HG03439 (cell line): ENCODE data around the gene ADAM12.

Experiments
- ATAC-seq: cut with Tn5 transposase; IDR thresholded peaks from one replicate; pipeline ENCODE4 v1.9.1; 2021; ENCODE audit warnings: mild to moderate bottlenecking, moderate library complexity; ENCODE audit not compliant: unreplicated experiment

ADAM12 gene

DNA sequence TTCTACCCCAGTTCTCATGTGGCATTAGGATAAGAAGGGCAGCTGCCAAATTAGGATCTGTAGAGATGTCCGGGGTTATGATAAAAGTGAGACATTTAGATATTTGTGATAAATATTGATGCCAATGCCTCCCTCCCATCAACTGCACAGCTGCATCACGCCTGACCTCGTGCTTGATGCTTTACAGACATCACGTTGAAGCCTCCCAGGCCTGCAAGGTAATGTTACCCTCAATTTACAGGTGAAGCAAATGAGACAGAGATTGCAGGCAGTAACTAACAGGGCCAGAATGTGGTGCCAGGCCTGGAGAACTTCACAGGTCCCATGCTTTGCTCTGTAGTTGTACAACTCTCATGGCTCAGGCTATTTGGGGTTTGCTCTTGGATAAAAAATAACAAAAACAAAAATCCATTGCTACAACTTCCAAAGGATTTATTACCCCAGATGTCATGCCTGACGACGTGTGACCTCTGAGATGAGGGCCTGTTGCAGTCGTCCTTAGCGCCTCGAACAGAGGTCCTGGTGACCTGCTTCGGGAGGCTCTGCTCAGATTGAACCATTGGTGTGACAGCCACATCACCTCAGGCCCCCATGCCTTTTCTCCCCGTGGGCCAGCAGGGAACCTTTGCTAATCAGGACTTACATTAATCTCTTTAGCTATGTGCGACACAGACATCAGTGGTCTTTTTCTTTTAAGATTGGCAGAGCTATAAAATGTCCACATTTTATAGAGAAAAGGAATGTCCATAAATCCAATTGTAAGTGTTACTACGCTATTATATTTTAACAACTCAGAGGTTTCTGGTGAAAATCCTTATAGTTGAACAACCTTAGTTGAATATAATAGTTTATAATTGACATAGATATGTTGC, 169.3 kb downstream of the ADAM12 start:
- ATAC-seq: no peak

DNA sequence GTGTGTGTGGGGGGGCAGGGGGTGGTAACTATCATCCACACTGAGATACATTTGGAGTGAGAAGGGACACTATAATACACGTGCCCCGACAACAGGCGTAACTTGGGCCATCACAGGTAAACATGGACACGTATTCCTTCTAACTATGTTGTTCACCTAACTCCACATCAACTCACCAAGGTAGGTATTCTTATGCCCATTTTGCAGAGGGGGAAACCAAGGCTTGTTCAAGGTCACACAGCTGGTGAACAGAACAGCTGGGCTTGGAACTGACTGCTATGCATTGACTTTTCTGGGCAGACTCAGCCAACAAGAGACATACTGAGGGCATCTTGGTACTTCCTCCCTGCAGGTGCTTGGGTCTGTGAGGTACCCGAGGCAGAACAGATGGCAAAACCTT, 170.1 kb downstream of the ADAM12 start:
- ATAC-seq: no peak

DNA sequence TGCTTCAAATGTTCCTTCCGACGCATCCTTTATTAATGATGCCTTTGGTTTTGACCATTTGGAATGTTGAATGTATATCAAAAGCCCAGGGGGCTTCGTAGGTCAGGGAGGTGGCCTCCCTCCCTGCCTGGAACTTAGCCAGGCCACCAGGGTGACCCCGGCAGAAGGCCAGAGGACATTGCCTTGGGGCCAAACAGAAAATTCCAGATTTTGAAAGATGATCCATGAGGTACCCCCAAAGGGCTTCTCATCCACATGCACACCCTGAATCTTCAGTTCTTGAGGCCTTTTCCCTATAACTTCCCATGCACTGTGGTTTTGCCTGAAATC, 171.7 kb downstream of the ADAM12 start:
- no peak for ATAC-seq

DNA sequence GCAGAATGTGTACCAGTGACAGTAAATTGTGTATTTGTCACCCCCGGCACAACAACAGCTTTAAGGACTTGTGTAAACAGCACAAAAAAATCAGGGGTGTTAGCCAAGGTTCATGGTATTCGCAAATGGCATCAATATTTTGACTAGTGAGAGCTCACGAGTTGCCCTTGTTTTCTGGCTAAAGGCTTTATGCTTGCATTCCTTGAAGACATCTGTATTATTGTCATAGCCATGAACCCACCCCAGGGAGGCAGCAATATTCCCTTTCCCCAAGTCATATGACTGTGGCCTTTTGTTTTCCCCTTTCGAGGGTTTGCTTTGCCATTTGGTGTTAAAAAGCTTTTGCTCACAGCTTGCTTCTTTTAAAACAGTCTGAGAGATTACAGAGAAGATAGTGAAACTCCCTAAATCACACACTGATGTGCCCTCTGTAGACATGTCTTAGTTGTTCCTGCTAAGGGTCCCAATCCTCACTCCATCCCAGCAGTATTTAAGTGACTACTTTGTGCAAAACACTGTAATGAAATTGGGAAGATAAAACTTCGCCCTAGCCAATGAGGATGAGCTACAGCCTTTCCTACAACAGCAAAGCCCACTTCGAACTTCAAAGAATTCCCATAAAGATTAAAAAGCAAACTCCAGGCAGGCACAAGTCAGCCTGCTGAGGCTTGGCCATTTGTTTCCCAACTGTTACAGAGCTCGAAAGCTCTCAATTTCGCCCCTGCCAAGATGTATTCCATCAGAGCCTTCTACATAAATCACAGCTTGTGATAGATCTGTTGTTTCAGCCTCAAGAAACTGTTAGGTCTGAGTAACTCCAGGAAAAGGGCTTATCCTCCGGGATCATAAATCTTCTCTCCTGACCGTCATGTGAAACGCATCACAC, 172.3 kb downstream of the ADAM12 start:
- no peak for ATAC-seq

DNA sequence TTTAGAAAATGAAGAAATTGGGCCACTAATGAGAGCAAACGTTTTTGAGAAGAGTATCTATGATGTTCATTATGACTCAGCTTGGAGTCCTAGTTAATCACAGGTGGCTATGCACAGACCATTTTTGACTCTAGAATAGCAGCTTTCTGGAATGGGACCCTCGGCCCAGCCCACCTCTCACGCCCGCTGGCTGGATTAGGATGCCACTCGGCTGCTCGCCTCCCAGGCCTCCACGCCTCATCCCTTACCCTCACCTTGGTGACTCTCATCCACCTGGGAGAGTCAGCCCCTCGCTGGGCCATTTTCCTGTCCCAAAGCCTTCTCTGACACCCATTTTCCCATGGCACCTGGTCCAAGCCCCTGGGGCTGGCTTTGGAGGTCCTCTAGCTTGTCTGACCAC, 173.6 kb downstream of the ADAM12 start:
- no peak for ATAC-seq

DNA sequence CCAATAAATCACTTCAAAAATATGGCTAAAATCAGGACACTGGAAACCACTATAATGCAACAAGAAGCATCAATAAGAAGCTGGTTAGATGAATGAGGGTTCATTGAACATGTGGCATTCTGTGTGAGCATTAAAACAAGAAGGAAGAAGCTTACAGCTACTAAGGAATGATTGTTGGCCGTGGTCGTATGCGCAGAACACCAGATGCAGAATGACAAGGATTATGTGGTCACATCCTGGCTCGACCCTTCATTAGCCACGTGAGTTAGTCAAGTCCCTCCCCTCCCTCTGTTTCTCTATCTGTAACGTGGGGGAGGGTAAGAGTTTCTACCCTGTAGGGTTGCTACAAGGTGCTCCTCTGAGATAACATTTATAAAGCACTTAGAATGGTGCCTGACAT, 174.3 kb downstream of the ADAM12 start:
- ATAC-seq: no peak

DNA sequence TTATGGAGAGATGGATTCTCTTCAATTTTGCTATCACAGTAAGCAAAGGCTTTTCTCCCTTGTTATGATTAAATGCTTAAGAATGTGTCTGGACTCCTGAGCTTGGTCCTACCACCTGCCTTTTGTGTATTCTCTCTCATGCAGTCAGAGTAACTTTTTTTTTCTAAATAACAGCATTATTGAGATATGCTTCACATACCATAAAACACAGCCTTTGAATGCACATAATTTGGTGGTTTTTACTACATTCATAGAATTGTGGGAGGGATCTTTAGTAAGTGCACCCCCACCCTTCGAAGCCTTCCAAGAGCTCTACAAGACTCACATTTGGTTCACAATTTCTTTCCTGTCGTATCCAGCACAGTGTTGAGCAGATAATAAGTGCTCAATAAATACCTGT, 175.5 kb downstream of the ADAM12 start:
- no peak for ATAC-seq

DNA sequence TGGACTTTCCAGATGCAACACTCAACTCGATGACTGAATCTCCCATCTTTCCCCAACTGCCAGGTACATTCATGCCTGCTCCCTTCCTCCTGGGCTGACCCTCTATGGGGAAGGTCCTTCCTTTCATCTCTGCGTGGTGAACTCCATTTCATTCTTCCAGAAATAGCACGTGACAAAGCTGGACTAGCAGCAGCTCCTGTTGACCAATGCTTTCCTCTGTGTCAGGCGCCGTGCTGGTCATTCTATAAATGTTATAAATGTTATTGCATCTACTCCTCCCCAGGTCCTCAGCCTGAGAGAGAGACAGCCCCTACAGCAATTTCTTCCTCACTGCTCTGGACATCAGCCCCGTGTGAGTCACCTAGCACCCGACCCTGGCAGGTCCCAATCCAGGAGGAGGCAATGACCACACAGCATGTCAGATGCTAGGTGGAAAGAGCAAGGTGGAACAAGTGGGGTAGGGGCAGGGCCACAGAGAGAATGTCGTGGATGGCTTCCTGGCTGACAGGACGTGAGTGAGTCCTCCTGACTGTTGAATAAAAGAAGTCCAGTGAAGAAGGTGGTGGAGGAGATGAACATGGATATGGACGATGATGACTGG, 178.1 kb downstream of the ADAM12 start:
- ATAC-seq: no peak

DNA sequence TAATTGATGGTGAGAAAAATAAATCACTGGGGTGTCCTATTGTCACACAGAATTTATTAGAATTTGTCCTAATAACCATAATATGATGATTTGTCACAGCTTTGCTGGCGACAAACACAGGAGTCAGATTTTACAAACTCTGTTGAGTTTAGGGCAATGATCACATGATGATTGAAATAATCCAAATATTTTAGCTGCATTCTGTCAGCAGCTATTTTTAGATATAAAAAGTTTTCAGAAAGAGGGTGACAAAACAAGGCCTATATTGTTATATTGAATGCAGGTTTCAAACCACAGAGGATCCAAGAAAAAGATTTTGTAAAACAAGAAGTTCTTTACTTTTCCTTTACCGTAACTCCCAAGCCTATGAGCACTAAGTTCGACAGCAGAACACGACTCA, 178.8 kb downstream of the ADAM12 start:
- no peak for ATAC-seq

DNA sequence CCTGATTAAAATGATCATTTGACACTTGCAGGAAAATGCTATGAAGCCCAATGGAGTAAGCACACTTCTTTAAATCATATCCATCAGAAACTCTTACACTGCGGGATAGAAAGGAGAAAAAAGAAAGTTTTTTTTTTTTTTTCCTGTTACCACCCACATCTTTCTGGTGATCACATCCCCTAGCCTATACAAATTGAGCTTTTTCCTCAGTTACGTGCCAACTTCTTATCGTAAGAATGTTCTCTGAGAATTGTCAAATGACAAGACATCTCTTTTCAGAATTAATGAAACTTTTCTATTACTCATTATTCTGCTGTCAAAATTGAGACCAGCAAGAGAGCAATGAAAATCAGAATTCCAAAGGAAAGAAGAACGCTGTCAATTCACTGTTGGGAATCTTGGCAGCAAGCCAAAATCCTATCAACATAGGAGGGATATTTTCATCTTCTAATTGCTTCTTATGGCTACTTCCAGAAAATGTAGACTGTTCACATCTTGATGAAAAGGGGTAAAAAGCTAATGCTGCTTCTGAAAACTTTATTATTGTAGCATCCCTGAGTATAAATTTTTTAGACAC, 179.5 kb downstream of the ADAM12 start:
- ATAC-seq: no peak

DNA sequence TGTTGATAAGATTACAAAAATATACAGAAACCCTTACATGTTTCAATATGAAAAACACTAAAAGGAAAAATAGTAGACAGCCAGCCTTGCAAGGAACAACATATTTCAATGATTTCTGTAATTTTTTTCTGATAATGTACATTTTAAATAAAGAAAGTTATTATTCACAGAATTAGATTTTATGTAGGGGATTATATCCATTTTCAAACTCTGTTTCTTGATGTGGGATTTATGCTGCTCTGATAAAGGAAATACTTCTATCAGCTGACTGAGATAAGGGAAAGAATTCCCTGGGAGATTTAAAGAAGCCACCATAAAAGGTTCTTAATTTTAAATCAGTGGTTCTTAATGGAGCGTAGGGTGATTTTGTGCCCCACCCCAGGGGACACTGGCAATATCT, 180.4 kb downstream of the ADAM12 start:
- no peak for ATAC-seq

DNA sequence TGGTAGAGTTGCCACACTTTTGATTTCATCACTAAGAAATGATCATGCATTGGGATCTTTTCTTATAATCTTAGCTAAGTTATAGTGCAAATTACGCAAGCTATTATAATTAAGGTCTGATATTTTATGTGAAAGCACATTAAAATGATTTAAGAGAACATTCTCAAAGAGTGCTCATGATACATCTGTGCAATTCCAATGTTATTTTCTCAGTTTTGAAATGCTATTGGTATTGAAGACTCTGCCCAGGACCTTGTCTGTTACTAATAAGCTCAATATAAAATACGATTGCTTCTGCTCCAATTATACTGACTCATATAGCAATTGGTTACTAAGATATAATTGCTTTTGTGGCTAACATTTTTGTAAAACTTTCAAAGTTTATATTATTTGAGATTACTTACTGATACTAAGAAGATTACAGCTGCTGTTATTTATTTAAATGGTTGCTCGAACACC, 180.9 kb downstream of the ADAM12 start:
- ATAC-seq: no peak

DNA sequence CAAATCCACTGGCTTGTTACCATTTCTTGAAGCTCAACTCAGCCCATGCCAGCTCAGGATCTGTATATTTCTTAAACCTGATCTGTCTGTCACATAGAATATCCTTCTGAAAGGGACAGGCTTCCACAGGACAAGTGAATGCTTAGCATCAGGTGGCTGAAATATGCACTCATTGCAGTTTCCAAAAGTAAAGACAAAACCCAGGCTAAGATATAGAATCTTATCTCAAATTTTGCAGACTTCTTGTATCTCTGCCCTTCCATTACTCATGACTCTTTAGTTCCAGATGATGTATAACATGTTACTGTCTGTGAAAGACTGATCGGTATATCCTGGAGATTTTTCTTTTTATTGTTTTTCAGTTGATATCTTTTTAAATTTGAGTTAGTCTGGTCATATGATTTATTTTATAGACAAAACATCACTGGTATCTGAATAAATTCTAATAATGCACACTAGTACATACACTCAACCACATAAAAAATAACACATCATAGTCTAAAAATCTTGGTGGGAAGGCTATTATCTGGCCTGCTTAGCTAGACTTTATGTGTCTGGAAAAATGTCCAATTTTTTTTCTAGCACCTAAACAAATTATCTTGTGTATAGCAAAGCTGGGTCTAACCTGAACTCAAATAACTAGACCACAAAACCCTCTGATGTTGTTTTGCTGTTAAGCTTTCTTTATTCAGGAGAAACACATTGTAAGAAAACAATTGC, 182.6 kb downstream of the ADAM12 start:
- no peak for ATAC-seq

DNA sequence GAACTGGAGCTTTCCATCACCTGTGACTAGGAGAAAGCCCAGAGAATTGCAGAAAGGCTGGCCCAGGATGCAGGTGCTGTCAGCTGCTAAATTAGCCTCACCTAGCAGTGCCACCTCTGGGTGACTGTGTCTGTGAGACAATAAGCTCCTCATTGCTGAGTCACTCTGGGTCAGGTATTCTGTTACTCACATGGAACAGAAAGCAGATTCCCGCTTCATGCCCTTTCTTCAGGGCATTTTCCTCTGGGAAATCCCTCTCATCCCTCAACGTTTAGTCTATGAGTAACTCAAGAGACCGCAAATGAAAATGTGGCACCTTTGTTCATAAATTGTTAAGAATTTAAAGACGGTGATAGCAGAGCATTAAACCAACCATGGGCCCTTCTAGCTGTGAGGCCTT, 184.0 kb downstream of the ADAM12 start:
- ATAC-seq: no peak

DNA sequence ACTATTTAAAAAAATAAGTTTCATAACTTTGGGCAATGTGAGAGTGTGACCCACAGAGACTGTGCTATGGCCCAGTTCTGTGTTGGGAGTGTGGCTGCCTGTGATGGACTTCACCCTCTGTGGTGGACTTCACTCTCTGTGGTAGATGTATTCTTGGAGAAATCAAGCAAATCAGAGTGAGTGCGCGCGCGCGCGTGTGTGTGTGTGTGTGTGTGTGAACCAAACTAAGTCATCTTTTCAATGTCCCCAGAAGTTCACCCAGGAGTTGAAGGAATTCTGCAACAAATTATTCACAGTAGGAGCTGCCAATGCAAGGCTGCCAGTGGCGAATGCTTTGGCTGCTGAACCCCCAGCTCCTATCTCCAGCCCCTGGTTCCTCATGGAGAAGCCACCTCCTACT, 184.5 kb downstream of the ADAM12 start:
- no peak for ATAC-seq

DNA sequence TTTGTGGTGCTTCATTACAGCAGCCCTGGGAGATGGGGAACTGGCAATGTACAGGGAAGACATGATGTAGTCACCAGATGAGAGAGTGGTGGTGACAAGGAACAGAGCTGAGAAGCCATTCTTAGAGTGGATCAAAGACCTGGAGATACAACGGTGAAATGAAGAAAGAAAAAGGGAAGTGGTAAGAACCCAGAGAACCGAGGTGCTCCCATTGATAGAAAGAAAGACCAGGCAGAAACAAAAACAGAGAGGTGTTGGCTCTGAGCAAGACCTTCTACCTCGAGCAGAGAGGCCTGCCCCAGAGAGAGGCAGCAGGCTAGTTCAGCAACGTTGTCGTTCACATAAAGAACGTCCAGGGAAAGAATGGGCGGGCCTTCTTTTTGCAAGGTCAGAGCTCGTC, 186.7 kb downstream of the ADAM12 start:
- ATAC-seq: no peak

DNA sequence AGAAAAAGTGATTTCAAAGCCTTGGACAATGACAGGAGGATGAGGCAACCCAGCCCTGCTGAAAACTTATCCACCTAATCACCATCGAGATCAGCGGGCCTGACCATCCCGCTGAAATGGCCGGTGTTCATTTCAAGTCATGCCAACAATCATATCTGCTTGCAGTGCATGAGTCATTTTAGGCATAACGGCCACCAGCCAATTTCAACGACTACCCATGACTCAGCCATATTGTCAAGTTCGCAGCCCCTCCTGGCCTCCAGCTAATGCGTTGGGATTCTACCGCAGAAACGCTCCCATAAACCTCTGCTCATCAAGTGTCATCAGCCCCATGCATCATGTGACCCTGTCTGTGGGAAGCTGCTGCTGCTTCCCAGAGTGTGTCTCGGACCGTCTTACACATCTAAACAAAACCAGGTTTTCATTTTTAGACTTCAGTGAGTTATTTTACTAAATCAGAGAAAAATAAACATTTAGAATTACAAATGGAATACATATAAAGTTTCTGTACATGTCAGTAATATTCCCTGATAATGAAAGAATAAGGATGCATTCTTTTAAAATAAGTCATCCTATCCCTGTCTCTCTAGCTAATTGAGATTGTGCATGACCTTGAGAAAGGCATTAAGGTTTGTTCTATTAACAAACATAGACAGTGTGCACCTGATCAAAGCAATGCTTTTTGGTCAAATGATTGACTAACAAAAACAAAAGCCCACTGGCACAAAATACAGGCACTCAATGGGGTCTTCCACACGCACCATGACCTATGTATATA, 188.9 kb downstream of the ADAM12 start:
- ATAC-seq: no peak

DNA sequence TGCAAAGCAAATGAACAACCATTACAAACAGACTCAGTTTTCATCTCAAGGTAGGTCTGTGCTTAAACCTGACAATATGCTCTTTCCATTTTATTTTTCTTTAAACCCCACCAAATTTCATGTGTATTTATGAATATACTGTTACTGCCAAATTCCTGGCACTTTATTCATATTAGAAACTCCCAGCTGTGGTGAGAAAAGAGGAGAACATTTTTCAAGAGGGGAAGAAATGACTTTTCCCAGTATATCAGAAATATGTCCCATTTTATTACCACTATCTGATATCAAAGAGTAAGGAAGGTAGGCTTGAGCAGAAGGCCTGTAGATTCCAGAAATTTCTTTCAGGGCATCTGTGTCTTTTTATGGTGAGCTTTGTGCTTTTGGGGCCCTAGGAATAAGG, 189.6 kb downstream of the ADAM12 start:
- ATAC-seq: no peak

DNA sequence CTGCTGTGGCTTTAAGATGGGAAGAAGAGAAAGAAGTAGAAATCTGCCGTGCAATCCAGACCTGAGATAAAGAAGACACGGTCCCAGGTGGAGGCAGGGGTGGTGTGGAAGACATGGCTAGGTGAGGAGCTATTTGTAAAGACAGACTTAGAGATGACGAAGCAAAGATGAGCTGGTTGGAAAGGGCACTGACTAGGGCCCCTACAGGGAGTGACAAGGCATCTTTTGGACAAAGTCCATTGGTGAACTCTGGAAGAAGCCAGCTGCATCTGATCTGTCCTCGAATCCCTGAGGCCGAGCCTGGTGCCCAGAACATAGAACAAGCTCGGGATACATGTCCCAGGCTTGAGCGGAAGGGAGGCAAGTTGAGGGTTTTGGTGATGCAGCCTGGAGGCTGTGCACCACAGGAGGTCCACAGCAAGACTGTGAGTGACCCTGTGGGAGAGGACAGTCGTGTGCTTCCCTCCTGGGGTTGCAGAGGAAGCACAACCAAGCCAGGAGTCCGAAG, 191.2 kb downstream of the ADAM12 start:
- ATAC-seq: no peak

DNA sequence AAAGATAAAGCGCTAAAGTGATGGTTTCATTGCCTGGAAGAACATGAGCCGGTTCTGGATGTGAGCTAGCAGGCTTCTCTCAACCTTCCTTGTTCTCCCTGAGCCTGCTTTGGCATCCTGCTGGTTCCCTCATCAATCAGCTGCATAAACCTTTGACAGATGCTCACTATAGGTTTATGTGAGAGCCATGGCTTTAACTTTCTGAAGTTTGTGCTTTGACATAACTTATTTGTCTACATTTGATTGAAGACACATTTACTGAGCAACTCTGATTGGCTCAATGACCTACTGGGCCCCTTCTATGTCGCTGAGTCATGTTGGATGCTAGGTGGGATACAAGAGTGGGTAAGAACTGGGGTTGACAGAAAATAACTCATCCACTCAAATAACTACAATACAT, 192.0 kb downstream of the ADAM12 start:
- no peak for ATAC-seq
